GM12878 (cell line): Measurements from ENCODE around the gene CFDP1. TPM values are rescaled to one million over a fixed set of nuclear protein-coding genes. Genes with fewer than 3 reads are reported as not detected.

ENCODE experiments used
- ATAC-seq: fragments of 200-7000 bp; cut with Tn5 transposase; 3 replicates; pipeline ENCODE4 v1.9.1; 2020; ENCODE audit warnings: mild to moderate bottlenecking, moderate library complexity
- BruUV-seq: library from RNA; stranded (reverse); fragments of 400-500 nt; replicated peaks from 2 replicates; lab custom pipeline; 2021; lab: Mats Ljungman, UMichigan
- CTCF ChIA-PET: fragments of 300-600 bp; sonication (Branson Sonifier 250); formaldehyde crosslinking; extraction: SDS; loops from one replicate; lab custom pipeline; 2021; ENCODE audit warnings: inconsistent platforms; lab: Yijun Ruan, JAX
- POLR2A ChIA-PET: fragments of 350-600 bp; formaldehyde crosslinking; extraction: SDS; loops from one replicate; lab custom pipeline; 2021; ENCODE audit warnings: inconsistent platforms; lab: Charles Lee
- RAD21 ChIA-PET: fragments of 300-600 bp; sonication (Branson Sonifier 250); formaldehyde crosslinking; loops from one replicate; lab custom pipeline; 2023; ENCODE audit warnings: antibody characterized with exemption; ENCODE audit not compliant: unreplicated experiment; lab: Charles Lee
- SMC1A ChIA-PET: fragments of 300-600 bp; sonication (Branson Sonifier 250); formaldehyde crosslinking; loops from one replicate; lab custom pipeline; 2023; ENCODE audit not compliant: unreplicated experiment, uncharacterized antibody; lab: Charles Lee
- DNase-seq: peaks from one replicate; pipeline ENCODE4 v3.0.0-alpha.2; 2011; ENCODE audit warnings: low read depth, low spot score
- FAIRE-seq: peaks from 3 replicates; lab custom pipeline; 2011; peaks lifted over from hg19 to GRCh38; lab: Jason Lieb, UNC
- H2AFZ ChIP-seq: 2 replicates; pipeline ENCODE4 v1.6.0; 2011; ENCODE audit warnings: low read depth, low read length, control low read depth; ENCODE audit not compliant: control insufficient read depth
- H3K27ac ChIP-seq: 2 replicates; pipeline ENCODE4 v1.5.1; 2011; ENCODE audit warnings: control low read depth; ENCODE audit not compliant: control insufficient read depth, insufficient read depth
- H3K27me3 ChIP-seq, 2 experiments: replicated peaks in 1 of 2; 2 replicates each; pipeline versions ENCODE4 v1.6.0 to v1.6.1; 2011; ENCODE audit warnings: low read length in 1 of 2; ENCODE audit not compliant: control insufficient read depth in 2 of 2, insufficient read depth in 2 of 2
- H3K36me3 ChIP-seq, 2 experiments: 2 replicates each; pipeline ENCODE4 v1.5.1; 2011; ENCODE audit warnings: low read length in 1 of 2; ENCODE audit not compliant: control insufficient read depth in 2 of 2, insufficient read depth in 2 of 2
- H3K4me1 ChIP-seq: 2 replicates; pipeline ENCODE4 v1.6.1; 2011; ENCODE audit warnings: mild to moderate bottlenecking, low read length, moderate library complexity, mixed read lengths; ENCODE audit not compliant: control insufficient read depth, insufficient read depth
- H3K4me2 ChIP-seq: 2 replicates; pipeline ENCODE4 v1.6.0; 2011; ENCODE audit warnings: control low read depth; ENCODE audit not compliant: control insufficient read depth, insufficient read depth
- H3K4me3 ChIP-seq: fragments of 200-600 bp; sonication (generic); 2 replicates; pipeline ENCODE4 v1.5.1; 2016
- H3K79me2 ChIP-seq: 2 replicates; pipeline ENCODE4 v1.6.0; 2011; ENCODE audit warnings: low read length; ENCODE audit not compliant: control insufficient read depth, insufficient read depth
- H3K9ac ChIP-seq: 2 replicates; pipeline ENCODE4 v1.8.0; 2011; ENCODE audit warnings: low read length, control low read depth, mixed read lengths; ENCODE audit not compliant: control insufficient read depth, insufficient read depth
- H3K9me3 ChIP-seq: replicated peaks from 3 replicates; pipeline ENCODE4 v1.5.1; 2011; ENCODE audit warnings: mild to moderate bottlenecking, low read length; ENCODE audit not compliant: control insufficient read depth, insufficient read depth
- H4K20me1 ChIP-seq: 2 replicates; pipeline ENCODE4 v1.6.0; 2011; ENCODE audit not compliant: control insufficient read depth, insufficient read depth
- CBFB ChIP-seq: IDR thresholded peaks from 2 replicates; pipeline ENCODE4 v1.6.1; 2016; ENCODE audit warnings: antibody characterized with exemption, low read depth
- HDGF ChIP-seq: fragments of 450-650 bp; IDR thresholded peaks from 2 replicates; pipeline ENCODE4 v1.6.1; 2016; ENCODE audit warnings: antibody characterized with exemption
- KAT2A ChIP-seq: conservative IDR thresholded peaks from 2 replicates; pipeline ENCODE4 v1.6.1; 2011; ENCODE audit warnings: low read depth, low read length; ENCODE audit not compliant: control insufficient read depth
- MXI1 ChIP-seq: fragments of 150-350 bp; IDR thresholded peaks from 2 replicates; pipeline ENCODE4 v1.6.1; 2011; ENCODE audit warnings: low read depth, mild to moderate bottlenecking, inconsistent platforms, low read length, improper control_type of control experiment
- MYC ChIP-seq: IDR thresholded peaks from 2 replicates; pipeline ENCODE4 v1.6.1; 2011; ENCODE audit warnings: mild to moderate bottlenecking, low read length, moderate library complexity, inconsistent platforms; ENCODE audit not compliant: insufficient read depth, insufficient replicate concordance, insufficient read length, severe bottlenecking
- PAX5 ChIP-seq: IDR thresholded peaks from 2 replicates; pipeline ENCODE4 v1.6.1; 2011; ENCODE audit warnings: low read depth, low read length, borderline replicate concordance
- POLR2AphosphoS5 ChIP-seq: IDR thresholded peaks from 2 replicates; pipeline ENCODE4 v1.6.1; 2011; ENCODE audit warnings: mild to moderate bottlenecking, low read length, inconsistent platforms
- RBBP5 ChIP-seq: fragments of 200-600 bp; sonication (generic); conservative IDR thresholded peaks from 2 replicates; pipeline ENCODE4 v1.6.1; 2016
- RUNX3 ChIP-seq: IDR thresholded peaks from 2 replicates; pipeline ENCODE4 v1.6.1; 2012; ENCODE audit warnings: low read length, inconsistent platforms
- SREBF2 ChIP-seq: IDR thresholded peaks from 2 replicates; pipeline ENCODE4 v1.6.1; 2012; ENCODE audit warnings: mild to moderate bottlenecking, low read length
- SRF ChIP-seq, 2 experiments: IDR thresholded peaks; 2 replicates each; pipeline ENCODE4 v1.6.1; 2011; ENCODE audit warnings: low read depth in 2 of 2, low read length in 2 of 2, mild to moderate bottlenecking in 1 of 2, moderate library complexity in 1 of 2
- TCF3 ChIP-seq: IDR thresholded peaks from 2 replicates; pipeline ENCODE4 v1.6.1; 2012; ENCODE audit warnings: low read depth, mild to moderate bottlenecking, low read length, borderline replicate concordance; ENCODE audit not compliant: insufficient read depth
- ZSCAN29 ChIP-seq: fragments of 450-650 bp; IDR thresholded peaks from 2 replicates; pipeline ENCODE4 v1.6.1; 2017; ENCODE audit warnings: mild to moderate bottlenecking, moderate library complexity
- WGBS: methylation state at CpG from one replicate; pipeline ENCODE4 v1.1.6; 2016; ENCODE audit warnings: low lambda C conversion rate; ENCODE audit not compliant: insufficient replicate concordance, insufficient coverage; ENCODE audit errors: missing lambda C conversion rate; 5-methylcytosine and 5-hydroxymethylcytosine counted together
- in situ Hi-C: fragments of 300-500 bp; cut with MboI; formaldehyde crosslinking; loops from 9 replicates; pipeline ENCODE4 v1.14.3; 2018; ENCODE audit warnings: mixed read lengths
- intact Hi-C: fragments of 100-400 bp; cut with micrococcal nuclease; formaldehyde crosslinking; loops from one replicate; pipeline ENCODE4 v1.14.2; 2022; ENCODE audit not compliant: unreplicated experiment
- polyA plus RNA-seq, 11 experiments: library from polyadenylated mRNA; depleted of rRNA in 4 of 11; unstranded in 6 of 11; stranded (reverse) in 5 of 11; fragments of >200 nt; fragmentation: Nextera tagmentation in 4 of 11; fragmentation: Illumina TruSeq in 1 of 11; extraction: Ambion mirVana in 4 of 11; extraction: Trizol in 1 of 11; gene quantifications; 1 replicate in 1 of 11; 2 replicates in 10 of 11; pipeline versions ENCODE4 v1.2.1 to v1.2.3, GENCODE V29; 2011 to 2016; ENCODE audit warnings: inconsistent platforms in 2 of 11, missing spikeins in 2 of 11, low read depth in 1 of 11
- total RNA-seq, 4 experiments: library from RNA; depleted of rRNA in 3 of 4; stranded (reverse); fragments of >200 nt in 3 of 4; fragmentation: Illumina TruSeq in 1 of 4; extraction: Trizol in 1 of 4; gene quantifications; 2 replicates each; pipeline versions ENCODE4 v1.2.1 to v1.2.3, GENCODE V29; 2013 to 2021
- TF ChIP-seq, protein P1 (sequence below): fragments of 450-650 bp; IDR thresholded peaks from 2 replicates; pipeline ENCODE4 v1.6.1; 2018; ENCODE audit warnings: borderline replicate concordance, mild to moderate bottlenecking; ENCODE audit not compliant: partially characterized antibody
- TF ChIP-seq, protein P2 (sequence below): fragments of 450-650 bp; IDR thresholded peaks from 2 replicates; pipeline ENCODE4 v1.6.1; 2017; ENCODE audit warnings: mild to moderate bottlenecking

Gene CFDP1
- total and polyA plus RNA-seq, 10 of the 15 experiments (the other 5 are each of a cell fraction or from before 2014, with no cell fraction given) = 22.3 to 64.8 (median 36.7) TPM

DNA sequence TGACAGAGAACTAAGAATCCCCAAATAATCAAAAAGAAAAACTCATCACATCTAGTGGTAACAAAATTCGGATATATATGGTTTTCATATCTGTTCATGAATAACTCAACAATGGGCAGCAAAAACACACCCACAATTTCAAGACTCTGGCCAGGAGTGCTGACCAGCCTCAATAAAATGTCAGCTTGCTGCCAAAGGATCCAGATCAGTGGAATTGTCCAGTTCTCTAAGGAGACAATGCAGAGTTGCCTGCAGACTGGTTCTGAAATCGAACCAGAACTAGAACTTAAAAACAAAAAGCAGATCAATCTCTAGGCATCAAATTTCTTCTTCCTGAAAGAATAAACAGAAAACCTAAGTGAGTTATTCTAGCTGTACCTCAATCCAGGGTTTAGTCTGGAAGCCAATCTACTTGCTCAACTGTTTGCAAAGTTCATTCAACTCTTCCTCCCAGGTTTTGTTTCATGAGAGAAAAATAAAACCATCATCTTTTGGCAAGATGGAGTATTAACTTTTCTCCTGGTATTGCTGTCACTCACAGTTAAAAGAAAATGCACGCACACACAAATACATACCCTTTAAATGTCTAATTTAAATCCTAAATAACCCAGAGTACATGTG lies 61.0 kb downstream of the CFDP1 start:
- in situ Hi-C loops = no loop called here
- no peaks in the 10 kb centered on the region for H3K4me1 ChIP-seq
- H3K9ac ChIP-seq = no peak overlapping the region
- no peak overlapping the region for H2AFZ ChIP-seq
- no peak for ATAC-seq
- intact Hi-C loops = no loop called here
- TF ChIP-seq RBBP5 (no peak), SRF (IDR thresholded peaks at IDR 0.05; ENCODE audit: low read depth in 2 of 2, low read length in 2 of 2) (no peak), SREBF2 (no peak), RUNX3 (no peak), MYC (no peak), KAT2A (no peak), POLR2AphosphoS5 (no peak), PAX5 (no peak), TCF3 (no peak), CBFB (no peak), ZSCAN29 (no peak), MXI1 (no peak), HDGF (no peak)
- TF ChIP-seq, protein P1, sequence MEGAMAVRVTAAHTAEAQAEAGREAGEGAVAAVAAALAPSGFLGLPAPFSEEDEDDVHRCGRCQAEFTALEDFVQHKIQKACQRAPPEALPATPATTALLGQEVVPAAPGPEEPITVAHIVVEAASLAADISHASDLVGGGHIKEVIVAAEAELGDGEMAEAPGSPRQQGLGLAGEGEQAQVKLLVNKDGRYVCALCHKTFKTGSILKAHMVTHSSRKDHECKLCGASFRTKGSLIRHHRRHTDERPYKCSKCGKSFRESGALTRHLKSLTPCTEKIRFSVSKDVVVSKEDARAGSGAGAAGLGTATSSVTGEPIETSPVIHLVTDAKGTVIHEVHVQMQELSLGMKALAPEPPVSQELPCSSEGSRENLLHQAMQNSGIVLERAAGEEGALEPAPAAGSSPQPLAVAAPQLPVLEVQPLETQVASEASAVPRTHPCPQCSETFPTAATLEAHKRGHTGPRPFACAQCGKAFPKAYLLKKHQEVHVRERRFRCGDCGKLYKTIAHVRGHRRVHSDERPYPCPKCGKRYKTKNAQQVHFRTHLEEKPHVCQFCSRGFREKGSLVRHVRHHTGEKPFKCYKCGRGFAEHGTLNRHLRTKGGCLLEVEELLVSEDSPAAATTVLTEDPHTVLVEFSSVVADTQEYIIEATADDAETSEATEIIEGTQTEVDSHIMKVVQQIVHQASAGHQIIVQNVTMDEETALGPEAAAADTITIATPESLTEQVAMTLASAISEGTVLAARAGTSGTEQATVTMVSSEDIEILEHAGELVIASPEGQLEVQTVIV = no peak
- TF ChIP-seq, protein P2, sequence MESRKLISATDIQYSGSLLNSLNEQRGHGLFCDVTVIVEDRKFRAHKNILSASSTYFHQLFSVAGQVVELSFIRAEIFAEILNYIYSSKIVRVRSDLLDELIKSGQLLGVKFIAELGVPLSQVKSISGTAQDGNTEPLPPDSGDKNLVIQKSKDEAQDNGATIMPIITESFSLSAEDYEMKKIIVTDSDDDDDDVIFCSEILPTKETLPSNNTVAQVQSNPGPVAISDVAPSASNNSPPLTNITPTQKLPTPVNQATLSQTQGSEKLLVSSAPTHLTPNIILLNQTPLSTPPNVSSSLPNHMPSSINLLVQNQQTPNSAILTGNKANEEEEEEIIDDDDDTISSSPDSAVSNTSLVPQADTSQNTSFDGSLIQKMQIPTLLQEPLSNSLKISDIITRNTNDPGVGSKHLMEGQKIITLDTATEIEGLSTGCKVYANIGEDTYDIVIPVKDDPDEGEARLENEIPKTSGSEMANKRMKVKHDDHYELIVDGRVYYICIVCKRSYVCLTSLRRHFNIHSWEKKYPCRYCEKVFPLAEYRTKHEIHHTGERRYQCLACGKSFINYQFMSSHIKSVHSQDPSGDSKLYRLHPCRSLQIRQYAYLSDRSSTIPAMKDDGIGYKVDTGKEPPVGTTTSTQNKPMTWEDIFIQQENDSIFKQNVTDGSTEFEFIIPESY = no peak
- FAIRE-seq = peak; percentile 13
- no peak overlapping the region for H3K4me3 ChIP-seq
- H3K27ac ChIP-seq = no peak overlapping the region
- H3K9me3 ChIP-seq = no peaks in the 10 kb centered on the region
- RAD21 ChIA-PET = interaction anchor here (0.9 to 1.6 kb wide), 3 partner anchors 13 to 173 kb away, joined by 3 to 5 read pairs (median 3); no protein-coding TSS in a partner anchor
- no TSS peak for BruUV-seq
- H3K79me2 ChIP-seq = no peaks in the 10 kb centered on the region
- no peaks in the 10 kb centered on the region for H4K20me1 ChIP-seq
- CTCF ChIA-PET = interaction anchor here (0.6 to 2.2 kb wide), 3 partner anchors 30 to 342 kb away, joined by 3 to 6 read pairs (median 3); no protein-coding TSS in a partner anchor
- no peak overlapping the region for H3K4me2 ChIP-seq
- H3K36me3 ChIP-seq = no peaks in the 10 kb centered on the region
- SMC1A ChIA-PET = interaction anchor here (0.6 to 2.0 kb wide), 7 partner anchors 8 to 139 kb away, joined by 3 to 7 read pairs (median 3); no protein-coding TSS in a partner anchor
- POLR2A ChIA-PET = interaction anchor here (0.8 to 1.2 kb wide), 2 partner anchors 14 to 46 kb away, joined by 3 read pairs; no protein-coding TSS in a partner anchor
- DNase-seq = no peak
- 96% methylated on average over 3 of the region's 3 CpGs for WGBS
- no peaks in the 10 kb centered on the region for H3K27me3 ChIP-seq
